Occipital lobe (tissue), 2 donors: ENCODE results near the gene SNED1. TPM values are rescaled to one million over a fixed set of nuclear protein-coding genes. Genes with fewer than 3 reads are reported as not detected.

Experiments
- DNase-seq: peaks from one replicate; lab custom pipeline; 2025; lab: John Stamatoyannopoulos, UW
- total RNA-seq: library from RNA; depleted of rRNA; stranded (reverse); fragments of >200 nt; gene quantifications from one replicate; pipeline ENCODE4 v1.2.3, GENCODE V29; 2014

Gene SNED1
- total RNA-seq, 1 donor from 2014 or later, result 3.3 TPM

GRCh38 chr2:240991378-240992263 lies 6.8 kb upstream of the SNED1 start:
- DNase-seq, result peak; percentile 86

- peak; percentile 42 for DNase-seq
Measured at GRCh38 chr2:240992572-240993291, 5.7 kb upstream of the SNED1 start.

GRCh38 chr2:240993446-240994170 lies 4.8 kb upstream of the SNED1 start:
- DNase-seq, result no peak

GRCh38 chr2:240994171-240994896 lies 4.1 kb upstream of the SNED1 start:
- no peak for DNase-seq

GRCh38 chr2:240995041-240996021 lies 3.1 kb upstream of the SNED1 start:
- no peak for DNase-seq

- no peak for DNase-seq
Measured at GRCh38 chr2:240996161-240996833, 2.1 kb upstream of the SNED1 start.

- no peak for DNase-seq
Measured at GRCh38 chr2:240996834-240997140, 1.6 kb upstream of the SNED1 start.

- no peak for DNase-seq
Measured at GRCh38 chr2:240997141-240997855, 1.1 kb upstream of the SNED1 start.

- DNase-seq, result no peak
Measured at GRCh38 chr2:240998706-240998994, 232 bp downstream of the SNED1 start.

- DNase-seq, result no peak
Measured at GRCh38 chr2:240998995-240999791, 775 bp downstream of the SNED1 start.

GRCh38 chr2:240999873-241000541 lies 1.6 kb downstream of the SNED1 start:
- DNase-seq, result no peak

- no peak for DNase-seq
Measured at GRCh38 chr2:241000831-241001321, 2.5 kb downstream of the SNED1 start.

GRCh38 chr2:241001413-241002274 lies 3.2 kb downstream of the SNED1 start:
- DNase-seq, result no peak

- DNase-seq, result no peak
Measured at GRCh38 chr2:241002275-241003046, 4.0 kb downstream of the SNED1 start.

- no peak for DNase-seq
Measured at GRCh38 chr2:241003047-241003360, 4.6 kb downstream of the SNED1 start.

GRCh38 chr2:241003369-241003768 lies 5.0 kb downstream of the SNED1 start:
- DNase-seq, result no peak
